HUES64 (cell line): Measurements from ENCODE around the gene CDYL2.

Experiments used
- H3K27ac ChIP-seq: 2 replicates; pipeline ENCODE4 v1.7.0; 2013; ENCODE audit warnings: low read depth, low read length, inconsistent platforms
- H3K27me3 ChIP-seq: 2 replicates; pipeline ENCODE4 v1.6.1; 2013; ENCODE audit warnings: mild to moderate bottlenecking, low read length; ENCODE audit not compliant: insufficient read depth
- H3K36me3 ChIP-seq: 2 replicates; pipeline ENCODE4 v1.6.1; 2013; ENCODE audit warnings: mild to moderate bottlenecking, low read length; ENCODE audit not compliant: insufficient read depth
- H3K4me1 ChIP-seq: 2 replicates; pipeline ENCODE4 v1.6.1; 2013; ENCODE audit warnings: mild to moderate bottlenecking, low read length, moderate library complexity; ENCODE audit not compliant: insufficient read depth
- H3K4me3 ChIP-seq: 2 replicates; pipeline ENCODE4 v1.5.1; 2013; ENCODE audit warnings: mild to moderate bottlenecking, low read length, moderate library complexity
- H3K9ac ChIP-seq: 2 replicates; pipeline ENCODE4 v1.6.1; 2013; ENCODE audit warnings: mild to moderate bottlenecking, low read depth, low read length
- H3K9me3 ChIP-seq: 2 replicates; pipeline ENCODE4 v1.6.1; 2013; ENCODE audit warnings: low read depth, low read length; ENCODE audit not compliant: insufficient read depth
- WGBS: fragments of 150-250, 120-280 bp; methylation state at CpG from one replicate; pipeline ENCODE4 v1.1.7; 2013; ENCODE audit warnings: missing lambda C conversion rate; 5-methylcytosine and 5-hydroxymethylcytosine counted together

CDYL2 gene

DNA sequence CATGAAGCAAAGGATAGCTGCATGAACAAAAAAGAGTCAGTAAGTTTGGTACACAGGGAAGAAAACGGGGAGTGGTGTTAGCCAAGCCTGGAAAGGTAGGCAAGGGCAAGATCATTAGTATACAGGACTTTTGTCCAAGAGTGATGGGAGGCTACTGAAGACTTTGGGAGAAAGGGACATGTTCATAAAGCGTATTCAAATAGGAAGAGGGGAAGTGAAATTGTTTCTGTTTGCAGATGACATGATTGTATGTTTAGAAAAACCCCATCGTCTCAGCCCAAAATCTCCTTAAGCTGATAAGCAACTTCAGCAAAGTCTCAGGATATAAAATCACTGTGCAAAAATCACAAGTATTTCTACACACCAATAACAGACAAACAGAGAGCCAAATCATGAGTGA lies 19.4 kb downstream of the CDYL2 start:
- Histone ChIP-seq H3K9ac (no peak overlapping the region), H3K27me3 (no peaks in the 10 kb centered on the region), H3K9me3 (peaks cover 3% of the 10 kb centered on the region; the same call in 1 of the 2 replicates), H3K4me3 (no peak overlapping the region), H3K36me3 (no peaks in the 10 kb centered on the region), H3K4me1 (peaks cover 12% of the 10 kb centered on the region), H3K27ac (no peak overlapping the region)
- 89% methylated on average over 3 of the region's 3 CpGs for WGBS

GRCh38 chr16:80778703-80779102 lies 25.7 kb downstream of the CDYL2 start:
- no peaks in the 10 kb centered on the region for H3K27me3 ChIP-seq
- H3K4me3 ChIP-seq: no peak overlapping the region
- H3K9ac ChIP-seq: no peak overlapping the region
- WGBS: 72% methylated on average over 2 of the region's 2 CpGs
- H3K4me1 ChIP-seq: no peaks in the 10 kb centered on the region
- no peaks in the 10 kb centered on the region for H3K36me3 ChIP-seq
- no peak overlapping the region for H3K27ac ChIP-seq
- H3K9me3 ChIP-seq: peaks cover 3% of the 10 kb centered on the region; the same call in 1 of the 2 replicates

GRCh38 chr16:80776856-80777255 lies 27.5 kb downstream of the CDYL2 start:
- H3K4me3 ChIP-seq: no peak overlapping the region
- no peaks in the 10 kb centered on the region for H3K9me3 ChIP-seq
- H3K27me3 ChIP-seq: no peaks in the 10 kb centered on the region
- WGBS: 92% methylated on average over 19 of the region's 19 CpGs
- no peaks in the 10 kb centered on the region for H3K36me3 ChIP-seq
- no peak overlapping the region for H3K9ac ChIP-seq
- no peak overlapping the region for H3K27ac ChIP-seq
- H3K4me1 ChIP-seq: no peaks in the 10 kb centered on the region

GRCh38 chr16:80775450-80775849 lies 28.9 kb downstream of the CDYL2 start:
- no peak overlapping the region for H3K27ac ChIP-seq
- peaks cover 5% of the 10 kb centered on the region; the same call in 1 of the 2 replicates for H3K9me3 ChIP-seq
- no peaks in the 10 kb centered on the region for H3K4me1 ChIP-seq
- no CpG with 5 or more reads among the region's 1 CpG for WGBS
- no peak overlapping the region for H3K9ac ChIP-seq
- H3K4me3 ChIP-seq: no peak overlapping the region
- no peaks in the 10 kb centered on the region for H3K27me3 ChIP-seq
- H3K36me3 ChIP-seq: no peaks in the 10 kb centered on the region

DNA sequence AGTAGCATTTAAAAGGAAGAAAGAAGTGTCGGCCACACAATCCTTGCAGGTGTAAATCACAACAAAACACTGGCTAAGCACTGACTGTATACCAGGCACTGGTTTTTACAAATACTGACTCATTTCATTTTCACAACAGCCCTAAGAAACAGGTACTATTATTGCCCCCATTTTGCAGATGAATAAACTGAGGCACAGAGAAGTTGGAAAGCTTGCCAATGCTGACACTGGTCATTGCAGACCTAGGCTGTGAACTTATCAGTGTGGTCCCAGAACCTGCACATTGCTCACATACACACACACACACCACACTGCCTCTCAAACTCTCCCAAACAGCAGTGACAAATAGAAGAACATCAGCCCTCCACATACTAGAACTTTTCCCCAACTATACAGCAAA lies 37.6 kb downstream of the CDYL2 start:
- Histone ChIP-seq H3K27ac (no peak overlapping the region), H3K36me3 (no peaks in the 10 kb centered on the region), H3K4me3 (no peak overlapping the region), H3K9me3 (peaks cover 10% of the 10 kb centered on the region; the same call in 1 of the 2 replicates), H3K9ac (no peak overlapping the region), H3K27me3 (no peaks in the 10 kb centered on the region), H3K4me1 (no peaks in the 10 kb centered on the region)
- 85% methylated on average over 1 of the region's 1 CpG for WGBS

DNA sequence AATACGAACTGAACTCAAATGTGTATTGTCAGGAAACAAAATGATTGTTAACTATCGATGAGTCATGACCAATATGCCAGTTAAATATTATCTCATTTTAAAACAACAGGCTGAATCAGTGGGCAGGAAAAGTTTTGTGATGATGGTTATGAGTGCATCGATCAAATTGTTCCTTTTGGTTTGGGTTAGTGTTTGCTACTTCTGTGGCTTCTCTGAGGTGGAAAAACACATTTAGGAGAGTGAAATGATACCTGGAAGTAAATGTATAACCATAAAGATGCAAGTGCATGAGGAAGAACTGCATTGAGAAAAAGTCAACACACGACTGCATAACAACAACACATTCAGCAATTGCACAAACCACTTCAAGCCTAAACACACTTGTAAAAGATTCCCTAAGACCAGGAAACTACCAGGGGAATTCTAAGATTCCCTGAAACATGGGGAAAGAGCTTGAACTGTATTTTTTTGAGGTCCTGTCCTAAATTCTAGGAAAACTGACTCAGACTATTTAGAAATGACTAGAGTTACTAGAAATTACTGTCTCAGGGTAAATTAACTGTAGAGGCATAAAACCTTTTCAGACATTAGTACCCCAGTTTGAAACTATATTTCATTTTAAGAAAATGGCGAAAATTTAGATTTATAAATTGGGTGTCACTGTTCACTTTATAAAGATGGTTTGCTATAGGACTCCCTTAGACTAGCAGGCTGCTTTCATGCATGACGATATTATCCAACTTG lies 44.8 kb downstream of the CDYL2 start:
- WGBS: 90% methylated on average over 5 of the region's 6 CpGs
- H3K4me1 ChIP-seq: no peaks in the 10 kb centered on the region
- no peak overlapping the region for H3K4me3 ChIP-seq
- no peaks in the 10 kb centered on the region for H3K9me3 ChIP-seq
- H3K27me3 ChIP-seq: no peaks in the 10 kb centered on the region
- H3K9ac ChIP-seq: no peak overlapping the region
- no peaks in the 10 kb centered on the region for H3K36me3 ChIP-seq
- H3K27ac ChIP-seq: no peak overlapping the region

DNA sequence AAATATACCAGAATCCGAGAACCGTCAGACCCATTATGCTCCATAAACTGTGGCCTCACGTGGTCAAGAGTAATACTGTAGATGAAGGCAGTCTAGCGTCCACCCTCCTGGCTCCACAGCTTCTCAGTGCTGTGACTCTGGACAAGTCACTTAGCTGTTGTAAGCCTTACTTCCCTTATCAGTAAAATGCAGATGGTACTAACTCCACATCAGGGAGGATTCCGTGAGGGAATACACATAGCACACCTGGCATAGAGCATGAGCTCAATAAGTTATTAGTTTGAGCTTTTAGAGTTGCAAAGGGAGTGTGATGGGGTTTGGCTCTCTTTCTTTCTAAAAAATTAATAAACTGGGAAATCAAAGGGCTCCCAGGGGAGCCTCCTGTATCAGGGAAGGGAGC lies 49.9 kb downstream of the CDYL2 start:
- Histone ChIP-seq H3K9ac (no peak overlapping the region), H3K4me1 (peaks cover 5% of the 10 kb centered on the region; the same call in 1 of the 2 replicates), H3K27me3 (no peaks in the 10 kb centered on the region), H3K4me3 (no peak overlapping the region), H3K9me3 (no peaks in the 10 kb centered on the region), H3K36me3 (no peaks in the 10 kb centered on the region), H3K27ac (no peak overlapping the region)
- 96% methylated on average over 5 of the region's 5 CpGs for WGBS

GRCh38 chr16:80752541-80752940 lies 51.9 kb downstream of the CDYL2 start:
- no peak overlapping the region for H3K4me3 ChIP-seq
- no peaks in the 10 kb centered on the region for H3K36me3 ChIP-seq
- no peaks in the 10 kb centered on the region for H3K9me3 ChIP-seq
- H3K9ac ChIP-seq: no peak overlapping the region
- H3K27me3 ChIP-seq: no peaks in the 10 kb centered on the region
- H3K4me1 ChIP-seq: peaks cover 5% of the 10 kb centered on the region; the same call in 1 of the 2 replicates
- WGBS: 89% methylated on average over 2 of the region's 2 CpGs
- no peak overlapping the region for H3K27ac ChIP-seq

GRCh38 chr16:80751167-80751566 lies 53.2 kb downstream of the CDYL2 start:
- no peaks in the 10 kb centered on the region for H3K9me3 ChIP-seq
- H3K27me3 ChIP-seq: no peaks in the 10 kb centered on the region
- no peaks in the 10 kb centered on the region for H3K36me3 ChIP-seq
- no peak overlapping the region for H3K9ac ChIP-seq
- H3K4me1 ChIP-seq: peaks cover 5% of the 10 kb centered on the region; the same call in 1 of the 2 replicates
- no peak overlapping the region for H3K4me3 ChIP-seq
- WGBS: 64% methylated on average over 3 of the region's 3 CpGs
- H3K27ac ChIP-seq: no peak overlapping the region

DNA sequence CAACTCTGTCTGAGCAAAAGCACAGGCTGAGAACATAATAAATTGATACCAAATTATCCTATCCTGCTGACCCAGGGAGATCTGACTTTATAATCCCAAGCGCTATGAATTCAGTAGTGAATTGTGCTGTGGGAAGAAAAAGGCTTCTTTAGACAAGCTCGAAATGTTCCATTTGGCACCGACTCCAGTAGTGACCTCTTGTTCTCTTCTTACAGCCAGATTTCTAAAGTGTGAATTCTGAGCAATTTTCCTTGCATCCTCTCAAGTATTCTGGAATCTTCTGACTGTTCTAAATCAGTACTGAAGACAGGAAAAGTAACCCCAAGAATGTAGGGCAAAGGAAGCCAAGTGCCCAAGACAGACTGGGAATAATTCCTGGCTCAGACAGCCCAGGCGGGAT lies 58.2 kb downstream of the CDYL2 start:
- H3K9me3 ChIP-seq: peaks cover 4% of the 10 kb centered on the region; the same call in 1 of the 2 replicates
- H3K4me1 ChIP-seq: peaks cover under 1% of the 10 kb centered on the region; the same call in 1 of the 2 replicates
- H3K36me3 ChIP-seq: no peaks in the 10 kb centered on the region
- WGBS: 99% methylated on average over 4 of the region's 4 CpGs
- no peak overlapping the region for H3K27ac ChIP-seq
- no peak overlapping the region for H3K9ac ChIP-seq
- no peak overlapping the region for H3K4me3 ChIP-seq
- H3K27me3 ChIP-seq: no peaks in the 10 kb centered on the region

DNA sequence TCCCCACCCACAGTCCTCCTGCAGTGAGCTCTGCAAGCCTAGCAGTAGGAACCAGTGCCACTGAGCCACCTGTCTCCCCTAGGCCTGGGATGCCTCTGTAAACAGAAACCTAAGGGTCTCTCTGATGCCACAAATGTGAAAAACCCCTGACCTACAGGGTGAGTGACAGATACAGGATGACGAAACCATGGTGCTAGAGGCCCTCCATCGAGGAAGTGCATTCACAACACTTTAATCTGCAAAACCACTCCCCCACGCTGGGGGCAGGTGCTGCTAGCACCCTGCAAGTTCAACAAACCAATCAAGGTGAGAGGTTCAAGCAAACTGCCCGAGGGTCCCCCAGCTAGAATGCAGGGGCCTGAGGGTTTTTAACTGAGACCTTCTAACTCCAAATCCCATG lies 59.5 kb downstream of the CDYL2 start:
- Histone ChIP-seq H3K27me3 (no peaks in the 10 kb centered on the region), H3K4me3 (no peak overlapping the region), H3K9me3 (peaks cover 13% of the 10 kb centered on the region; the same call in 1 of the 2 replicates), H3K36me3 (no peaks in the 10 kb centered on the region), H3K9ac (no peak overlapping the region), H3K27ac (no peak overlapping the region), H3K4me1 (no peaks in the 10 kb centered on the region)
- WGBS: 85% methylated on average over 4 of the region's 4 CpGs
